Skeletal muscle cell (primary cell): ENCODE results near the gene DUSP19.
A peak's percentile ranks its signal among the peaks of the same experiment; 100 is the strongest.

Source experiments
- DNase-seq: peaks from one replicate; pipeline ENCODE4 v3.0.0-alpha.2; 2010; ENCODE audit warnings: low read depth
- H3K4me3 ChIP-seq: 2 replicates; pipeline ENCODE4 v1.5.1; 2011; ENCODE audit warnings: low read depth, mild to moderate bottlenecking, control low read depth, low read length, moderate library complexity

Gene DUSP19

GRCh38 chr2:183060571-183061231 lies 17.8 kb upstream of the DUSP19 start:
- H3K4me3 ChIP-seq, result no peak overlapping the region
- DNase-seq, result no peak

DNA sequence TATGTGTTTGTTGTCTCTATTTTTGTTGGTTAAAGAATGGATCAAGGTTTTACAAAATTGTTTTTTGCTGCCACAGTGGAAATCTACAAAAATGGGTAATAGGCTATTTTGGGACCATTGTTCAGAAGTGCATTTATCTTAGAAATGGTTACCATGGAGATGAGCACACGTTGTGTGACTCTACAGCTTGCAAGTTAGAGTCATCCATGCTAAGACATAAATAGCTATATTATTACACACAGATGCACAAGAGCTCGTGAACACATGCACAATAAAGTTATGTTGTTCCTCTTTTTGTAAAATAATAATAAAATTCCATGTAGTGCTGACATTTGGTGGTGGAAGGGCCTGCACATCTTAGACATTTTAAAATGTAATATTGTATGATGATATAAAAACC lies 15.5 kb upstream of the DUSP19 start:
- no peak for DNase-seq

GRCh38 chr2:183068561-183068960 lies 10.0 kb upstream of the DUSP19 start:
- H3K4me3 ChIP-seq, result no peak overlapping the region
- no peak for DNase-seq

More for the DNA sequence above, 15.5 kb upstream of the DUSP19 start:
- H3K4me3 ChIP-seq, result no peak overlapping the region

DNA sequence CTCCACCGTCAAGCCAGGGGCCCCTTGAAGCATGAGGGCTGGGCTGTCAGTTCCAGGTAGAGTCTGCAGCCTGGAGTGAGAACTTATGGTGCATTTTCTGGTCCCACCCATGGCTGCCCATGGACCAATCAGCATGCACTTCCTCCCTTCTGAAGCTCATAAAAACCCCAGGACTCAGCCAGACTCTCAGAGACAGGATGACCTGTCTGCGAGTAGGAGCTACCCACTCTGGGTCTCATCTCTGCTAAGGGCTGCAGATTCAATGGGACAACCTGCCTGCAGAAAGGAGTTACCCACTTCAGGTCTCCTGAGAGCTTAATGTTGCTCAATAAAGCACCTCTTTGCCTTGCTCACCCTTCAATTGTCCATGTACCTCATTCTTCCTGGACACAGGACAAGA lies 9.4 kb upstream of the DUSP19 start:
- DNase-seq, result no peak
- H3K4me3 ChIP-seq, result no peak overlapping the region

DNA sequence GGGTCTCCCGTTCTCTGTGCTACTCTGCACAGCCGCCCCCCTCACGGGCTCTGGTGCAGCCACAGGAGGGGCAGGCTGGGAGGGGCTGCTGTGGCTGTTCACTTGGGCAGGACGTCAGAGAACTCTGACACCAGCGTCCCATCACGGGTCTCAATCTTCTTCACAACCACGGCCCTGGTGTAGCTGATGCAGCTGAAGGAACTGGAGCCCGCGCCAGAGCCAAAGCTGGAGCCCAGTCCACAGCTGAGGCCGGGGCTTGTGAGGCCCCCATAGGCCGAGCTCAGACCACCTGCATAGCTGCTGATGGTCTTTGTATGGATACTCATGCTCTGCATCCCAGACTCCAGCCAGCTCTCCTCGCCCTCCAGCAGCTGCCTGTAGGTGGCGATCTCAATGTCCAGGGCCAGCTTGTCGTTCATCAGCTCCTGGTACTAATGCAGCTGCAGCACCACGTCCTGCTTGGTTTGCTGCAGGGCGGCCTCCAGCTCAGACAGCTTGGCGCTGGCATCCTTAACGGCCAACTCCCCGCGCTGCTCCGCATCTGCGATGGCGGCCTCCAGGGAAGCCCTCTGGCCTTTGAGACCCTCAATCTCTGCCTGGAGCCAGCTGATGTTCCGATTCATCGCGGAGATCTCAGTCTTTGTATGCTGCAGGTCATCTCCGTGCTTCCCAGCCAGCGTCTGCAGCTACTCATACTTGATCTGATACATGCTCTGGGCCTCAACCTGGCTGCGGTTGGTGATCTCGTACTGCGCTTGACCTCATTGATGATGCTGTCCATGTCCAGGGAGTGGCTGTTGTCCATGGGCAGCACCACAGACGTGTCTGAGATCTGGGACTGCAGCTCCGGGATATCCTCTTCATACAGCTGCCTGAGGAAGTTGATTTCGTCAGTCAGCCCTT lies 7.4 kb upstream of the DUSP19 start:
- DNase-seq, result no peak
- H3K4me3 ChIP-seq, result no peak overlapping the region

DNA sequence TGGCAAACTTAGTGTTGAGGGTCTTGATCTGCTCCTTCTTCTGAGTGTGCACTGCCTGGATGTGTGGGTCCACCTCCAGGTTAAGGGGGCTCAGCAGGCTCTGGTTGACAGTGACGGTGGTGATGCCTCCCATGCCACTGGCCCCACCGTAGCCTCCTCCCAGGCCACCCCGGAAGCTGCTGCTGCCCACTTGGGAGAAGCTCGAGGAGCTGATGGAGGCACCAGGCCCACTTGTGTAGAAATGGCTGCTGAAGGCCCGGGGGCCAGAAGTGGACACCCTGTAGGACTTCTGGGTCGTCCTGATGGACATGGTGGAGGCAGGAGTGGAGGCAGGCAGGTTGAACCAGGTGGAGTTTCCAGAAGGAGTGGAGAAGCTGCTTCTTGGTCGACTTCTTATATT lies 6.4 kb upstream of the DUSP19 start:
- no peak for DNase-seq
- no peak overlapping the region for H3K4me3 ChIP-seq

- DNase-seq, result no peak
Observed at GRCh38 chr2:183078163-183078463, 434 bp upstream of the DUSP19 start.

DNA sequence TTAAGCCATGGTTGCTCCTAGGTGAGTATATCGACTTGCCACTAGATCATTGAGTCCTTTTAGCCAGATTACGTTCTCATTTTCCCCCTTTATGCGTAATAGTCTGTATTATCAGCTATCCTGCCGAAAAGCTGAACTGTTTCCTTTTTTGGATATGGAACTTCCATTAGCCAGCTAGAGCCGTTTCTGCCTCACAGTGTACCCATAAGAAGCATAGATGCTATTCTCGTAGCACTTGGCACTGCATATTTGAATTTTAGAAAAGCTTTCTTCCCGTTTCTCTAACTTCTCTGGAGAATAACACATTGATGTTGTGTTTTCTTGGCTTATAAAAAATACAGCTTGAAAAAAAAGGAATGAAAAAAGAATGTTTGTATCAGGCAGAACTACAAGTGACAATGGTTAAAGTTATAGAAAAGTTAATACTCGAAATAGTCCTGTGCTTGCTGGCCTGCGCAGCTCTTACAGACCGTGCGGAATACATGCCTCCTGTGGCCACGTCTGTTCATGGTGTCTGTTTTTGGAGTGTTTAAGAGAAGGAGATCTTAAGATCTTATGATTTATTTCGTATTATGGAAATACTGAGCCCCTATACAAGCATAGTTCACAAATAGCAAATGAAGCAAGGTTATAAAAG lies 710 bp downstream of the DUSP19 start:
- H3K4me3 ChIP-seq, result peak overlapping the region; percentile 56
- DNase-seq, result no peak

More at GRCh38 chr2:183078163-183078463, 434 bp upstream of the DUSP19 start:
- H3K4me3 ChIP-seq, result peak overlapping the region; percentile 56

- no peak overlapping the region for H3K4me3 ChIP-seq
- peak; percentile 36 for DNase-seq
Observed at GRCh38 chr2:183081911-183082310, 3.4 kb downstream of the DUSP19 start.

DNA sequence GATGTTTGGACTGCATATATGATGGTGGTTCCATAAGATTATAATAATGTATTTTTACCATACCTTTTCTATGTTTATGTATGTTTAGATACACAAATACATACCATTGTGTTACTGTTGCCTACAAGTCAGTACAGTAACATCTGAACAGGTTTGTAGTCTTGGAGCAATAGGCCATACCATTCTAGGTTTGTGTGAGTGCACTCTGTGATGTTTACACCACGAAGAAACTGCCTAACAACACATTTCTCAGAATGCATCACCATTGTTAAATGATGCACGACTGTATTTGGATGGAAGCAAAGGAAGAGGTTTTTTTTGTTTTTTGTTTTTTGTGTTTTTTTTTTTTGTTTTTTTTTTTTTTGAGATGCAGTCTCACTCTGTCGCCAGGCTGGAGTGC lies 9.5 kb downstream of the DUSP19 start:
- no peak overlapping the region for H3K4me3 ChIP-seq
- no peak for DNase-seq

GRCh38 chr2:183089192-183089851 lies 10.8 kb downstream of the DUSP19 start:
- no peak for DNase-seq
- H3K4me3 ChIP-seq, result no peak overlapping the region

GRCh38 chr2:183091318-183091953 lies 12.9 kb downstream of the DUSP19 start:
- no peak overlapping the region for H3K4me3 ChIP-seq
- no peak for DNase-seq

- no peak for DNase-seq
- H3K4me3 ChIP-seq, result no peak overlapping the region
Observed at GRCh38 chr2:183091954-183092345, 13.4 kb downstream of the DUSP19 start.

DNA sequence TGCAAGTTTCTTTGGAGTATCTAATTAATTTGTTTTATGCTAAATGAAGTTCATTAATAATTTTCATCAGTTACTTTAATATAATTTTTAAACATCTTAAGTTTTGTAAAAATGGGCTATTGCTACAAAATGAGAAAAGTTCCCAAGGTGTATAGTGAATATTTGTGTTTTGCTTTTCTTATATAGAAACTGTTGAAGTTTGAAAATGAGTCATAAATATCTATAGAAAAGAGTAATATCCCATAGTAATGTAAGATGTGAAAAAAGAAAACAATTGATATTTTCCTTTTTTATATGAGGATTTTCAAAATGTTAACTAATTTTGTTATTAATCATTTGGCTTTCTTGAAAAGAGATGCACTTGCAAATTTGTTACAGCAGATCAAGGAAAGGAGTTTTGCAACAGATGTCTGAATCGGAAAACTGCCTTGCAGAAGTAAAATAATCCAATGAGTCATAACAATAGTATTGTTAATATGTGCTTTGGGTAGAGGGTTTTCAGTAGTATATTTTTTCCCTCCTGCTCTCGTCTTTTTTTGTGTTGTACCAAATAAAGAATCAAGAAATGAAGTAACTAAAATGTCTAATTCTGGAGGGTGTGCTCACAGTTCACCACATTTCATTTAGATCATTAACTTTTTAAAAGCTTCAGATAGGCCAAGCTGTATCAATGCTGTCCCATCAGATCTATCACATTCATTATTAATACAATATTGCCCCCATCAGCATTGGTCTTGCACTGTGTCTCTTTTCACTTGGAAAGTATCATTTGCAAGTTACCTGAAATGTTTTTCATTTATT lies 15.5 kb downstream of the DUSP19 start:
- no peak for DNase-seq
- no peak overlapping the region for H3K4me3 ChIP-seq

- no peak overlapping the region for H3K4me3 ChIP-seq
- DNase-seq, result no peak
Observed at GRCh38 chr2:183105402-183106134, 27.0 kb downstream of the DUSP19 start.

- H3K4me3 ChIP-seq, result no peak overlapping the region
Observed at GRCh38 chr2:183112577-183112976, 34.0 kb downstream of the DUSP19 start.

GRCh38 chr2:183113630-183114029 lies 35.1 kb downstream of the DUSP19 start:
- no peak for DNase-seq
- no peak overlapping the region for H3K4me3 ChIP-seq

More at GRCh38 chr2:183112577-183112976, 34.0 kb downstream of the DUSP19 start:
- DNase-seq, result no peak

- DNase-seq, result no peak
- H3K4me3 ChIP-seq, result no peak overlapping the region
Observed at GRCh38 chr2:183117226-183117625, 38.7 kb downstream of the DUSP19 start.
